ENCODE data around the gene PAGR1.

- TF ChIP-seq, protein P1, sequence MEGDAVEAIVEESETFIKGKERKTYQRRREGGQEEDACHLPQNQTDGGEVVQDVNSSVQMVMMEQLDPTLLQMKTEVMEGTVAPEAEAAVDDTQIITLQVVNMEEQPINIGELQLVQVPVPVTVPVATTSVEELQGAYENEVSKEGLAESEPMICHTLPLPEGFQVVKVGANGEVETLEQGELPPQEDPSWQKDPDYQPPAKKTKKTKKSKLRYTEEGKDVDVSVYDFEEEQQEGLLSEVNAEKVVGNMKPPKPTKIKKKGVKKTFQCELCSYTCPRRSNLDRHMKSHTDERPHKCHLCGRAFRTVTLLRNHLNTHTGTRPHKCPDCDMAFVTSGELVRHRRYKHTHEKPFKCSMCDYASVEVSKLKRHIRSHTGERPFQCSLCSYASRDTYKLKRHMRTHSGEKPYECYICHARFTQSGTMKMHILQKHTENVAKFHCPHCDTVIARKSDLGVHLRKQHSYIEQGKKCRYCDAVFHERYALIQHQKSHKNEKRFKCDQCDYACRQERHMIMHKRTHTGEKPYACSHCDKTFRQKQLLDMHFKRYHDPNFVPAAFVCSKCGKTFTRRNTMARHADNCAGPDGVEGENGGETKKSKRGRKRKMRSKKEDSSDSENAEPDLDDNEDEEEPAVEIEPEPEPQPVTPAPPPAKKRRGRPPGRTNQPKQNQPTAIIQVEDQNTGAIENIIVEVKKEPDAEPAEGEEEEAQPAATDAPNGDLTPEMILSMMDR (IDR thresholded peaks at IDR 0.05), result no peak
- TF ChIP-seq POLR2A (IDR thresholded peaks at IDR 0.05), result no peak
Measured at GRCh38 chr16:29825145-29826044, 9.4 kb downstream of the PAGR1 start.

Measured in right lobe of liver (tissue), 4 donors.